NCI-H460 (cell line): ENCODE results near the gene GSTA5. TPM values are rescaled to one million over a fixed set of nuclear protein-coding genes. Genes with fewer than 3 reads are reported as not detected.
"Not testable (repeated sequence)": the region's sequence is repeated elsewhere in the genome, so short reads cannot be mapped to it uniquely, and the experiment has no call there.

Experiments used
- DNase-seq: peaks from one replicate; pipeline ENCODE4 v3.0.0-alpha.2; 2016; ENCODE audit warnings: low read depth; ENCODE audit errors: extremely low read depth
- total RNA-seq: library from RNA; depleted of rRNA; stranded (reverse); fragments of >200 nt; shearing (Covaris generic); gene quantifications from 2 replicates; pipeline ENCODE4 v1.2.3, GENCODE V29; 2014

GSTA5 gene
- total RNA-seq, 1 experiment from 2014 or later, result not detected

DNA sequence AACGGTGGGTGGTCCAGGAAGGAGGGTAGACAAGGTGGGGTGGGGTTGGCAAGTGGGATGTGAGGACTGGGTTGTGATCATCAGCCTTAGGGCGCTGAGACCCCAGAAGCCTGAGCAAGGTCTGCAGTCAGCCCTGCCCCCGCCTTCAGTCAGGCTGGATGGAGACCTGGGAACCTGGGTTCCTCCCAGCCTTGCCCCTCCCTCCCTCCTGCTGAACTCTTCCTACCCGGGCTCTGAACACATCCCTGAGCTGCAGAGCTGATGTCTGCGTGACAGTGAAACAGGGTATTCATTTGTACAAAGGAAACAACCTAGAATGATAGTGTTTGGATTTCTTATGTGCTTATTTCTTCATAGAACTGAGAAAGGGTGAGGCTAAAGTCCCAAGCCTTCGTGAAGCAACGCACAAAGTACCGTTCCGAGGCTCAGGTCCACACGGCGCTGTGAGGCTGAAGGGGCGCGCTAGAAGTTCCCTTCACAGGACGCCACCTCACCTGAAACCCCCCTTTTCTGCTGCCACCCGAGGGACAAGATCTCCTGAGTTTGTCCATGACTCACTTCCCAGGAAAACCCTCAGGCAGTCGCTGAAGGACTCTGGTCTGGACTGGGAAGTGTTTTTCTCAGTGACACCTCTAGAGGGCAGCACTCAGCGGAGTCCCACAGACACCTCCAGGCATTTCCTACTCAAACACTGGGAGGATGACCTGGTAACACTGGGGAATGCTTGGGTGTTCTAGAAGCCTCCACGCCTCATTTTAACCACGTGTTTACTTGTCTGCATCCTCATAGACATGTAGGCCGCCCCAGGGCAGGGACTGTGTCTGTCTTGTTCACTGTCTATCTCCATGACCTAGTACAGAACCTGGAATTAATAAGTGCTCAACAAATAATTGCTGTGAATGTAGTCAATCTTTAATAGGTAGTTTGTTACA is 1.2 kb downstream of the GSTA5 start:
- peak; percentile 65 for DNase-seq

DNA sequence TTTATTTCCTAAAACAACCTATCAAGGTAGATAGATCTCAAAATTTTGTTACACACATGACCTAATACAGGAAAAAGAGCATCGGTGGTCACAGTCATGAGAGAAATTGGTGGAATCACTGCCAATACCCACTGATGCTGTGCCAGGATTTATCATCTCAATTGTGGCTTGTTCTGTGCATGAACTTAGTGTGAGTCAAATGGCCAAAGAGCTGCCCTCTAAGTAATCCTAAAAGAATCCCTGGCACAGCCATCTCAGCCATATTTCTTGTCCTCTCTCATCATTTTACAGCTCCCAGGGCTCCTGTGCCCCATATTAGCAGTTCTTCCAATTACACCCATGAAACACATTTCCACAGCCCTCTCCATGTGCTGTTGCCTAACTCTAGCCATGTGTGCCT is 6.1 kb downstream of the GSTA5 start:
- DNase-seq, result no peak

DNA sequence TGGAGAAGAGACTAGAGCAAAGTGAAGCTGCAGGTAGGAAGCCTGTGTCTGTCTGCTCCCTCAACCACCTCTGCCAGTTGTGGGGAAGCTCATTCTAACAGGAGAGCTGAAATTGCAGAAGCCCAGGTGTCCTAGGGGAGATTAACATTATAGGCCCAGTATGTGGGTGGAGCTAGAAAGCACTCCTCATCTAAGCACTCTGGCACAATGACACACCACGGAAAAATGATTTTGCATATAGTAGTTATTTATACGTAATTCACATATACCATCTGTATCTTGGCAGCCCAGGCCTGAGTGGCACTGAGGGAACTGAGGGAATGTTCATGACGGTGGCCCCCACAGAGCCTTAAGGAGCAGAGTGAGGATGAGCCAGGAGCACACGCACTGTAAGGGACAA is 9.7 kb downstream of the GSTA5 start:
- not testable (repeated sequence) for DNase-seq

GRCh38 chr6:52829046-52829817 is 11.4 kb downstream of the GSTA5 start:
- no peak for DNase-seq

DNA sequence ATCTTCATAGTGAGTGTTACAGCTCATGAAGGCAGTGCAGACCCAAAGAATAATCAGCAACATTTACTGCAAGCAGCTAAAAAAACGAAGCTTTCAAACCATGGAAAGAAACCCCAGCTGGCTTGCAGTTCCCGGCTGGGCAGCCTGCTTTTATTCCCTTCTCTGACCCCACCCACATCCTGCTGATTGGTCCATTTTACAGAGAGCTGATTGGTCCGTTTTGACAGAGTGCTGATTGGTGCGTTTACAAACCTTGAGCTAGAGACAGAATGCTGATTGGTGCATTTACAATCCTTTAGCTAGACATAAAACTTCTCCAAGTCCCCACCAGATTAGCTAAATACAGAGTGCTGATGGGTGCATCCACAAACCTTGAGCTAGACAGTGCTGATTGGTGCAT is 12.0 kb downstream of the GSTA5 start:
- not testable (repeated sequence) for DNase-seq

DNA sequence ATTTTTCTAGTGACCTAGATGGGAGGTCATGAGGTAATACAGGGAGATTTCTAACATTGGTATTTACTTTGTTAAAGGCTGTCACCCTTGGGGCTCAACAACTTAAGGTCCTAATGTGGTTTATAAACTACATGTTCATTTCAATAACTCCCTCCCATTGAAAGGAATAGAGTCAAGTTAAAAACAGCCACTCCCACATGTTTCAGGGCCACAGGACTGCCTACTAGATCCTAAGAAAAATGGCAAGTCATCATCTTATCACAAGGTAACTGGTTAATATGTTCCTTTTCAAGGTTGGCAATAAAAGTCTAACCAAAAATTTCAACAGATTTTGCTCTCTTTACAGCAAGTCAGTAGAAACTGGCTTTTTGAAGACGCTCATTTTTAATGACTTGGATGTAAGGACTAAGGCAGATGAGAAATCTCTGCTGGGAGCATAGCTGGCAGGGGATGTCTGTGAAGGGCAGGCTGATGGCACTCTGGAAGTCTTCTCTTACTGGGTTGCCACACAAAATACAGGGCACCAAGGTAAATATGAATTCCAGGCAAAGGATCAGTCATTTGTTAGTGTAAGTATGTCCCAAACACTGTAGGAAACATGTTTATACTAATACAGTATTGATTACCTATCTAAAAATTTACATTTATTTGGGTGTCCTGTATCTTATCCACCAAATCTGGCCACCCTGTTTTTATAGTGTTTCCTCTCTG is 13.4 kb downstream of the GSTA5 start:
- not testable (repeated sequence) for DNase-seq

DNA sequence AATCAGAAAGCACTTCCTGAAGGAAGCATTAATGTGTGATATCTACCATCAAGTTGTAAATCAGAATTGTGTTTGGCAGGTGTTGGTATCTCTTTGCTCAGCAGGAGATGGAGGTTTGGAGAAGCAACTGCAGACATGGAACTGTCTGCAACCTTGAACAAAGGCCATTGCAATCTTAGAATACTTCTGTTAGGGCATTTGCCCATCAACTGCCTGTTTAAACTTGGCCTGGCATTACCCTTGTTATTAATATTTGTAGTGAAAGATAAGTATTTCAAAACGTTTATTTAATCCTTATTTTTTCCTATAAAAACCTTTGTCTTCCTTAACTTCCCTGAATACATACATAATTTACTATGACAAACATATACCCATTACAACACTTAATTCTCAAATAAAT is 14.1 kb downstream of the GSTA5 start:
- DNase-seq, result no peak

GRCh38 chr6:52825900-52826459 is 14.6 kb downstream of the GSTA5 start:
- not testable (repeated sequence) for DNase-seq

GRCh38 chr6:52825270-52825793 is 15.3 kb downstream of the GSTA5 start:
- DNase-seq, result not testable (repeated sequence)

DNA sequence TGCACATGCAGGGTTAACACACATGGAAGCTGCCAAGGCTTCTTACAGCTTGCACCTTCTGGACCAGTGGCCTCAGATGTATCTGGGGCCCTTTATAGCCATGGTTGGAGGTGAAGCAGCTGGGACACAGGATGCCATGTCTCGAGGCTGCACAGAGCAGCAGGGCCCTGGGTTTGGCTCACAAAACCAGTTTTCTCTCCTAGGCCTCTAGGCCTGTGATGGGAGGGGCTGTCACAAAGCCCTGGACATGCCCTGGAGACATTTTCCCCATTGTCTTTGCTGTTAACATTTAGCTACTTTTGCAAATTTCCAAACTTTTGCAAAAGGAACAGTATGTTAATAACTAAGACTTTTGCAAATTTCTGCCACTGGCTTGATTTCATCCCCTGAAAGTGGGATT is 18.8 kb downstream of the GSTA5 start:
- no peak for DNase-seq

DNA sequence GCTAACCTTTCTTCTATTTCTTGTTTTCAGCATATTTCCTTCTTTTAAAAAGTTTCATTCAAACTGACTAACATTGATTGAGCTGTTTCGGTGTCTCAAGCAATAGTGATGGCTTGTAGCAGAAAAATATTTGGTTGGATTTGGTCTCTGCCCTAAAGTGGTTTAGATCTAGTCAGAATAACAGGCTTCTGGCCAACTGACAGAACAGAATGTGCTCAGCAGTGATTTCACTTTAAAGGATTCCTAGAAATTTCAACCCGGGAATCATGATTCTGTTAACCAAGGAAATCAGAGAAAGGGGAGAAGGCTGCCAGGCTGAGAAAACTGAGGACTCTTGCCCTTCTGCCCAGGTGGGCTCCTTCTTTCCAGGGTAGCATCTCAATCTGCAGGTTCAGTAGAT is 20.4 kb downstream of the GSTA5 start:
- no peak for DNase-seq

DNA sequence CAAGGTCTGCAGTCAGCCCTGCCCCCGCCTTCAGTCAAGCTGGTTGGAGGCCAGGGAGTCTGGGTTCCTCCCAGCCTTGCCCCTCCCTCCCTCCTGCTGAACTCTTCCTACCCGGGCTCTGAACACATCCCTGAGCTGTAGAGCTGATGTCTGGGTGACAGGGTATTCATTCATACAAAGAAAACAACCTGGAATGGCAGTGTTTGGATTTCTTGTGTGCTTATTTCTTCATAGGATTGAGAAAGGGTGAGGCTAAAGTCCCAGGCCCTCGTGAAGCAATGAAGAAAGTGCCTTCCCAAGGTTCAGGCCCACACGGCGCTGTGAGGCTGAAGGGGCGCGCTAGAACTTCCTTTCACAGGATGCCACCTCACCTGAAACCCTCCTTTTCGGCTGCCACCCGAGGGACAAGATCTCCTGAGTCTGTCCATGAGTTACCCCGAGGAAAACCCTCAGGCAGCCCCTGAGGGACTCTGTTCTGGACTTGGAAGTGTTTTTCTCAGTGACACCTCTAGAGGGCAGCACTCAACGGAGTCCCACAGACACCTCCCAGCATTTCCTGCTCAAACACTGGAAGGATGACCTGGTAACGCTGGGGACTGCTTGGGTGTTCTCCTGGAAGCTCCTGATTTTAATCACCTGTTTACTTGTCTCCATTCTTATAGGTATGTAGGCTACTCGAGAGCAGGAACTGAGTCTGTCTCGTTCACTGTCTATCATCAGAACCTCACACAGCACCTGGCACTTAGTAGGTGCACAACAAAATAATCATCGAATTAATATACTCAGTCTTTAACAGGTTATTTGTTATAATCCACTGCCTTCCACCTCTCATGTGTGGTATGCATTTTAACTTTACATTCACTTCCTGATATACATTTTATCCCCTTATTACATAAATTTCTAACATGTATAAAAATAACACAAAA is 25.2 kb downstream of the GSTA5 start:
- DNase-seq, result peak; percentile 29

GRCh38 chr6:52814545-52814944 is 26.1 kb downstream of the GSTA5 start:
- not testable (repeated sequence) for DNase-seq

- not testable (repeated sequence) for DNase-seq
These were observed 30.8 kb downstream of the GSTA5 start for GRCh38 chr6:52809777-52810176.

- DNase-seq, result no peak
These were observed 32.0 kb downstream of the GSTA5 start for GRCh38 chr6:52808660-52809059.

GRCh38 chr6:52803668-52804255 is 36.9 kb downstream of the GSTA5 start, which contains the start of gene GSTA1:
TSS of gene GSTA1 (minus strand) at chr6:52803816. CDS start at chr6:52799267, 4,549 bp downstream.
- not testable (repeated sequence) for DNase-seq

DNA sequence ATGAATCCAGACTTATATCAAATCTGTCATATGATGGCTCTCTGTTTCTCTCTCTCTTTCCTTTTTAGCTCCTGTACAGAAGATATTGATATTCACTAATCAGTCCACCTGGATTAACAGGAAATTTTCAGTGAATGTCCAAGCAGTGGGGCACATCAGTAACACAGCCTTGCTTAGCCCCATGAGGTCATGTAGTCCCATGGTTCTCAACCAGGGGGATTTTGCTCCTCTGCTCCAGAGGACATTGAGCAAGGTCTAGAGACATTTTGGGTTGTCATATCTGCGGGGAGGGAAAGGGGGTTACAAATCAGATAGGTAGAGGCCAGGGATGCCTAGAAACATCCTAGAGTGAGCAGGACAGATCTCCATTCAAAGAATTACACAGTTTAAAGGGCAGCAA is 37.8 kb downstream of the GSTA5 start:
- DNase-seq, result no peak

DNA sequence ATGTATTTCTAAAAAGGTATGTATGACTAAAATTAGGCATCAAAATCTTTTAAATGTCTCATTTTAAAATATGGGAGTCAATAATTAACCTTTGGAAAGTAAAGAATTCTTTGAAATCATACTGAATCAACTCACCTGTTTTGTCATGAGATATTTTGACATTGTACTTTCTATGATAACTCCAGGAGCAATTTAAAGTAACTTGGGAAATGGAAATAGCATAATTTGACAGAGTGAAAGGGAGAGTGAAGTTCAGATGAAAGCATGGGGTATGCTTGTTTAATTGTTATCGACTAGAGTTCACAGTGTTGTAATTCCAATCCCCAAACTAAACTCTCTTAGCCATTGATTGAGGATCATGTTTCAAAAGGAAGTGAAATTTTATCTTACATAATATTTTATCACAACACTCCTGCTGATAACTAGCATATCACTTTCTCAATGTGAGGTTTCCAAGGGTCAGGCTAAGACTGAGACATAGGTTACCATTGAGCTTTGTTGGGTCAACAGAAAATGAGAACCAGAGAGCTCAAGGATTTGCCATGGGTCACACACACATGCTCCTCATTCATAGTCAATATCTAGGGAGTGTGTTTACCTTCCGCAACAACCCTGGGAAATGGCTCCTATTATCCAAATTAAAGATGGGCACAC is 39.3 kb downstream of the GSTA5 start:
- DNase-seq, result no peak
